Naive thymus-derived CD4-positive, alpha-beta T cell (primary cell): ENCODE data around the gene MLXIPL. TPM values are rescaled to one million over a fixed set of nuclear protein-coding genes. Genes with fewer than 3 reads are reported as not detected.
A peak's percentile ranks its signal among the peaks of the same experiment; 100 is the strongest.
"Not testable (repeated sequence)": the region's sequence is repeated elsewhere in the genome, so short reads cannot be mapped to it uniquely, and the experiment has no call there.

Experiments
- ATAC-seq: fragments of 150-1000 bp; cut with Tn5 transposase; 2 replicates; pipeline ENCODE4 v1.10.0; 2021; ENCODE audit warnings: mild to moderate bottlenecking, moderate library complexity
- CTCF ChIA-PET: fragments of 350-600 bp; sonication (Branson Sonifier 250); formaldehyde crosslinking; loops from one replicate; lab custom pipeline; 2021; ENCODE audit warnings: antibody characterized with exemption; lab: Charles Lee
- POLR2A ChIA-PET: fragments of 350-600 bp; sonication (Branson Sonifier 250); formaldehyde crosslinking; loops from one replicate; lab custom pipeline; 2021; ENCODE audit warnings: antibody characterized with exemption, inconsistent platforms; lab: Charles Lee
- DNase-seq, 9 donors: peaks; one replicate each; pipeline versions ENCODE4 v3.0.0 to v3.0.0-alpha.2; 2020 to 2022; ENCODE audit warnings: mixed read lengths in 1 of 9
- H3K27ac ChIP-seq: one replicate; pipeline ENCODE4 v1.7.0; 2013; ENCODE audit warnings: mild to moderate bottlenecking, low read depth, low read length, moderate library complexity
- H3K27me3 ChIP-seq, 2 donors: one replicate each; pipeline ENCODE4 v1.7.0; 2013; ENCODE audit warnings: low read length in 2 of 2, mild to moderate bottlenecking in 2 of 2, moderate library complexity in 2 of 2; ENCODE audit not compliant: control insufficient read depth in 2 of 2, insufficient read depth in 2 of 2
- H3K36me3 ChIP-seq, 3 experiments: 1 replicate in 2 of 3; 2 replicates in 1 of 3; pipeline ENCODE4 v1.7.0; 2013; ENCODE audit warnings: low read length in 3 of 3, mild to moderate bottlenecking in 3 of 3, moderate library complexity in 1 of 3; ENCODE audit not compliant: insufficient read depth in 3 of 3, control insufficient read depth in 2 of 3
- H3K4me1 ChIP-seq, 2 donors: one replicate each; pipeline ENCODE4 v1.7.0; 2013; ENCODE audit warnings: low read length in 2 of 2, mild to moderate bottlenecking in 2 of 2, moderate library complexity in 1 of 2; ENCODE audit not compliant: control insufficient read depth in 2 of 2, insufficient read depth in 2 of 2
- H3K4me3 ChIP-seq: 2 replicates; pipeline ENCODE4 v1.7.0; 2013; ENCODE audit warnings: mild to moderate bottlenecking, low read length
- H3K9me3 ChIP-seq, 3 experiments: 1 replicate in 2 of 3; 2 replicates in 1 of 3; pipeline ENCODE4 v1.7.0; 2013; ENCODE audit warnings: low read length in 3 of 3; ENCODE audit not compliant: control insufficient read depth in 2 of 3
- H3K27ac Mint-ChIP-seq, 9 donors: one replicate each; pipeline ENCODE4 v1.8.0; 2020 to 2022; ENCODE audit warnings: mixed read lengths in 9 of 9, mild to moderate bottlenecking in 8 of 9, moderate library complexity in 5 of 9, inconsistent platforms in 2 of 9
- H3K27me3 Mint-ChIP-seq, 5 donors: one replicate each; pipeline ENCODE4 v1.8.0; 2021 to 2022; ENCODE audit warnings: mixed read lengths in 5 of 5, mild to moderate bottlenecking in 1 of 5
- H3K36me3 Mint-ChIP-seq, 5 donors: one replicate each; pipeline ENCODE4 v1.8.0; 2020 to 2022; ENCODE audit warnings: mixed read lengths in 5 of 5, mild to moderate bottlenecking in 3 of 5, inconsistent platforms in 1 of 5
- H3K4me1 Mint-ChIP-seq, 7 donors: one replicate each; pipeline ENCODE4 v1.8.0; 2020 to 2022; ENCODE audit warnings: mixed read lengths in 7 of 7, mild to moderate bottlenecking in 3 of 7, inconsistent platforms in 1 of 7
- H3K4me3 Mint-ChIP-seq, 10 donors: one replicate each; pipeline ENCODE4 v1.8.0; 2020 to 2022; ENCODE audit warnings: mild to moderate bottlenecking in 10 of 10, mixed read lengths in 10 of 10, moderate library complexity in 6 of 10, inconsistent platforms in 2 of 10
- H3K9me3 Mint-ChIP-seq, 11 donors: one replicate each; pipeline ENCODE4 v1.8.0; 2020 to 2022; ENCODE audit warnings: mixed read lengths in 11 of 11, mild to moderate bottlenecking in 4 of 11, inconsistent platforms in 1 of 11, moderate library complexity in 1 of 11
- intact Hi-C, 2 donors: fragments of 100-400 bp; cut with micrococcal nuclease; formaldehyde crosslinking; loops; one replicate each; pipeline ENCODE4 v1.15.1; 2023
- polyA plus RNA-seq, 2 donors: library from polyadenylated mRNA; unstranded; fragments of 300-500 nt; fragmentation: Illumina TruSeq; gene quantifications; one replicate each; pipeline ENCODE4 v1.2.3, GENCODE V29; 2021
- total RNA-seq, 6 experiments: library from RNA in 5 of 6; stranded (reverse) in 5 of 6; gene quantifications; 1 replicate in 5 of 6; 2 replicates in 1 of 6; pipeline ENCODE4 v1.2.3 and lab custom pipeline; 2021 to 2026

MLXIPL gene
- total and polyA plus RNA-seq, 7 experiments from 2014 or later = not detected

DNA sequence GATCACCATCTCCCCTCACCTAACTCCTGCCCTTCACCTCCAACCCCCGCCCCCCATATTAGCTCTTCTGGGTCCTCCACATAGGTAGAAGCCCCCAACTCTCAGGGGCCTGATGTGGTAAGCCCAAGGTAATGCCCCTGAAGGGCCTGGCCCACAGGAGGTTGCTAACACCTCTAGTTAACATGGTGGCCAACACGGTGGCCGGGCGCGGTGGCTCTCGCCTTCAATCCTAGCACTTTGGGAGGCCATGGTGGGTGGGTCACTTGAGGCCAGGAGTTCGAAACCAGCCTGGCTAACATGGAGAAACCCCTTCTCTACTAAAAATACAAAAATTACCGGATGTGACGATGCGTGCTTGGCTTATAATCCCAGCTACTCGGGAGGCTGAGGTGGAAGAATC lies 954 bp upstream of the MLXIPL start:
- Histone ChIP-seq H3K27ac (no peak overlapping the region), H3K27me3 (peaks cover 0 to 10% of the 10 kb centered on the region in 2 donors), H3K4me3 (no peak overlapping the region), H3K9me3 (no peaks in the 10 kb centered on the region), H3K36me3 (no peaks in the 10 kb centered on the region), H3K4me1 (no peaks in the 10 kb centered on the region)
- POLR2A ChIA-PET = interaction anchor here (0.7 kb wide), 1 partner anchor 42 kb away, joined by 3 read pairs; no protein-coding TSS in a partner anchor
- no peaks in the 10 kb centered on the region for H3K36me3 Mint-ChIP-seq
- intact Hi-C loops = no loop called here
- H3K4me3 Mint-ChIP-seq = peak overlapping the region in 1 of 10 donors; percentile 65
- H3K4me1 Mint-ChIP-seq = peaks cover 0 to 9% (median 5%) of the 10 kb centered on the region in 7 donors
- no peaks in the 10 kb centered on the region for H3K9me3 Mint-ChIP-seq
- CTCF ChIA-PET = no interaction called here
- ATAC-seq (no peak), DNase-seq (no peak)
- peak overlapping the region in 1 of 9 donors; percentile 50 for H3K27ac Mint-ChIP-seq
- peaks cover 34 to 75% (median 49%) of the 10 kb centered on the region in 5 donors for H3K27me3 Mint-ChIP-seq

DNA sequence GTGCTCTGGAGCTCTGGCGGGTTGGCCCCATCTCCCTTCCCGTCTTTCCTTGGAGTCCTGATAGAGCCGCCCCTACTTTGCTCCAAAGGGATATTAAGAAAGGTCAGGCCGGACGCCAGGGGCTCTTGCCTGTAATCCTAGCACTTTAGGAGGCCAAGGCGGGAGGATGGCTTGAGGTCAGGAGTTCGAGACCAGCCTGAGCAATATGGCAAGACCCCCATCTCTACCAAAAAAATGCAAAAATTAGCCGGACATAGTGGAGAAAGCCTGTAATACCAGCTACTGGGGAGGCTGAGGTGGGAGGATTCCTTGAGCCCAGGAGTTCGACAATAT lies 313 bp upstream of the MLXIPL start:
- ATAC-seq = no peak
- H3K4me3 ChIP-seq = no peak overlapping the region
- Mint-ChIP-seq H3K27me3 (peaks cover 40 to 77% (median 49%) of the 10 kb centered on the region in 5 donors), H3K4me3 (peak overlapping the region in 9 of 10 donors; percentile 12 to 78 (median 51)), H3K4me1 (peaks cover 0 to 9% (median 5%) of the 10 kb centered on the region in 7 donors), H3K27ac (peak overlapping the region in 1 of 9 donors; percentile 50), H3K9me3 (no peaks in the 10 kb centered on the region), H3K36me3 (no peaks in the 10 kb centered on the region)
- ChIA-PET POLR2A (interaction anchor here (0.7 kb wide), 1 partner anchor 42 kb away, joined by 3 read pairs; no protein-coding TSS in a partner anchor), CTCF (no interaction called here)
- H3K9me3 ChIP-seq = no peaks in the 10 kb centered on the region
- peaks cover 0 to 10% of the 10 kb centered on the region in 2 donors for H3K27me3 ChIP-seq
- no peak for DNase-seq
- no peaks in the 10 kb centered on the region for H3K4me1 ChIP-seq
- intact Hi-C loops = loop anchor here in 1 of 2 donors (1.0 to 5.0 kb wide), 4 partner anchors 43 to 113 kb away; partner anchors contain the start of genes ABHD11, STX1A, TBL2 and VPS37D
- H3K36me3 ChIP-seq = no peaks in the 10 kb centered on the region
- H3K27ac ChIP-seq = no peak overlapping the region

DNA sequence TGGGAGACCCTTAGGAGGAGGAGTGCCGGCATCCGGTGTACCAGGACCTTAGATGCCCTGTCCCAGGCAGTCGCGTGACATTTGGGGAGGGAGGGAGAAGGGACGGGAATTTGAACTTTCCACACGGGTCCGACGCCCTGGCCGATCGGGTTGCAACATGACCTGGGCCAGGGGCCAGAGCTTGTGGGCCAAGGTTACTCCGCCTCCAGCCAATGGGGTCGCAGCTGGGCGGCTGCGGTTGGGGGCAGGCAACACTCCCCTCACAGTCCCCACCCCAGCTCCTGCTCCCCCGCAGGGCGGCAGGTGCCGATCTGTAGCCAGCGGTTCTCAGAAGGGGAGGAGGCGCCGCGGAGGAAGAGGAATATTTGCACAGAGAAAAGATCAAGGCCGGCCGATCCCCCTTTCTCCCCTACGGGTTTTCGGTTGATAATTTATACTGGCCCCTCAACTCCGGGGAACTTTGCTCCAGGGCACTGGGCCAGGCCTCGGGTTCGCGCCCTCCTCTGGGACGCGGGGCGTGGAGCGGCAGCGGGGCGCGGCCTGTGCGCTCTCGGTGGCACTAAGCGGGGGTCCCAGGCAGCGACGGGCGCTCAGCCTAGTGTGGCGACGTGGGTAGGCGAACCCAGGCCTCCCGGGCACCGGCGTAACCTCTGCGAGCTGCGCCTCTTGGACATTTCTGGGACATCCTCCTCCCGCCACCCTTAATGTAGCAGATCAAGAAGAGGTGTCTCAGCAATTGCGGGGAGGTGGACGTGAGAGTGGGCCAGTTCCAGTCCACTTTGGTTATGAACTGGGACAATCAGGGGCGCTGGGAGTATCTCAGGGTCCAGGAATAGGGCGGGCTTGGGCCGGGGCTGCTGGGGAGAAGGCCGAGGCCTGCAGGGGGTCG lies 1.2 kb downstream of the MLXIPL start:
- no peak overlapping the region for H3K27ac Mint-ChIP-seq
- Histone ChIP-seq H3K36me3 (no peaks in the 10 kb centered on the region), H3K9me3 (no peaks in the 10 kb centered on the region), H3K27me3 (peaks cover 0 to 10% of the 10 kb centered on the region in 2 donors), H3K27ac (no peak overlapping the region), H3K4me1 (no peaks in the 10 kb centered on the region), H3K4me3 (no peak overlapping the region)
- intact Hi-C loops = loop anchor here in 1 of 2 donors (5.0 kb wide), 2 partner anchors 94 to 114 kb away; partner anchors contain the start of genes ABHD11 and STX1A
- H3K9me3 Mint-ChIP-seq = no peaks in the 10 kb centered on the region
- ChIA-PET POLR2A (no interaction called here), CTCF (no interaction called here)
- H3K4me3 Mint-ChIP-seq = peak overlapping the region; percentile 25 to 78 (median 58)
- no peaks in the 10 kb centered on the region for H3K36me3 Mint-ChIP-seq
- DNase-seq (no peak), ATAC-seq (no peak)
- H3K27me3 Mint-ChIP-seq = peaks cover 29 to 69% (median 40%) of the 10 kb centered on the region in 5 donors
- H3K4me1 Mint-ChIP-seq = peaks cover 0 to 9% (median 5%) of the 10 kb centered on the region in 7 donors

DNA sequence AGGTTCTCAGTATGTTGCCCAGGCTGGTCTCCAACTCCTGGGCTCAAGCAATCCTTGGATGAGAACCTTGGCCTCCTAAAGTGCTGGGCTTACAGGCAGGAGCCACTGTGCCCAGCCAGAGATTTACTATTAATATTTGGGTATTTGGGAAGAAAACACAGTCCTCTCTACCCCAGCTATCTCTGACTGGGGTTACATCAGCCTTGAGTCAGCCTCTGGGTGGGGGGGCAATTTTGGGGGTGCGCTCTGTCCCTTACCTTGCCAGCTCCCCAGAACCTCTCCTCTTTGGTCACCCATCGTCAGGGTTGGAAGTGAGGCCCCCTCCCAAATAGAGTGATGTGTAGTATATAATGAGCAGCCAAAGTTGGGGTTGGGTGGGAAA lies 1.8 kb downstream of the MLXIPL start:
- peak overlapping the region in 5 of 10 donors; percentile 25 to 78 (median 65) for H3K4me3 Mint-ChIP-seq

DNA sequence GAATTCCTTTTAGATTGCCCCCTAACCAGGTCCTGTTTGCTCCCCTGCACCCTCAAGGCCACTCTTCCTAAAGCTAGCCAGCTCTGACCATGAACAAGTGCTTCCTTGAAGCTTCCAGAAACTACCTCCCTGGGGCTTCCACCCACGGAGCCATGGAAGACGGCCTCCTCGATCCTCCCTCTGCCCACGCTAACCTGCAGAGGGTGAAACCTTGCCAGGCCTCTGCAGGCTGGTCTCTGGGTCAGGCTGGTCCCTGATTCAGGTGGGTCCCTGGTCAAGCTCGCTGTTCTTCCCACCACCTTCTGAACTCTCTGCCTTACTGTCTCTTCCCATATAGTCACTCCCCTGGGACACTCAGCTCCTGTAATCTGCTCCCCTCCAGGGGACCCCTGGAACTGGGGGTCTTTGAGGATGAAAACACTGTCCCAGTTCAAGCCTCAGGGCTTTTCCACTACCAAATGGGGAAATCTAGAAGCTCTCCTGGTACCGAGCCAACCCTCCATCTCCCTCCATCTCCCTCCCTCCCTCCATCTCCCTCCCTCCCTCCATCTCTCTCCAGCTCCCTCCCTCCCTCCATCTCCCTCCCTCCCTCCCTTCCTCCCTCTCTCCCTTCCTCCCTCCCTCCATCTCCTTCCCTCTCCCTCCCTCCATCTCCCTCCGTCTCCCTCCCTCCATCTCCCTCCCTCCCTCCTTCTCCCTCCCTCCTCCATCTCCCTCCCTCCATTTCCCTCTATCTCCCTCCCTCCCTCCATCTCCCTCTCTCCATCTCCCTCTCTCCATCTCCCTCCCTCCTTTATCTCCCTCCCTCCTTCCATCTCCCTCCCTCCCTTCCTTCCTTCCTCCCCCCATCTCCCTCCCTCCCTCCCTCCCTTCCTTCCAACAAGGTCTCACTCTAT lies 2.9 kb downstream of the MLXIPL start:
- peaks cover 0 to 10% of the 10 kb centered on the region in 2 donors for H3K27me3 ChIP-seq
- H3K27ac ChIP-seq = no peak overlapping the region
- peaks cover 17 to 55% (median 28%) of the 10 kb centered on the region in 5 donors for H3K27me3 Mint-ChIP-seq
- CTCF ChIA-PET = interaction anchor here (0.7 to 1.1 kb wide), 2 partner anchors 14 to 340 kb away, joined by 3 to 4 read pairs; no protein-coding TSS in a partner anchor
- no peaks in the 10 kb centered on the region for H3K9me3 ChIP-seq
- ATAC-seq (no peak), DNase-seq (no peak)
- H3K4me3 Mint-ChIP-seq = no peak overlapping the region
- no peaks in the 10 kb centered on the region for H3K36me3 ChIP-seq
- H3K4me1 ChIP-seq = no peaks in the 10 kb centered on the region
- no peaks in the 10 kb centered on the region for H3K36me3 Mint-ChIP-seq
- no peak overlapping the region for H3K27ac Mint-ChIP-seq
- intact Hi-C loops = loop anchor here in 1 of 2 donors (5.0 kb wide), 2 partner anchors 96 to 116 kb away; partner anchors contain the start of genes ABHD11 and STX1A
- POLR2A ChIA-PET = no interaction called here
- peaks cover 0 to 9% (median 5%) of the 10 kb centered on the region in 7 donors for H3K4me1 Mint-ChIP-seq
- no peak overlapping the region for H3K4me3 ChIP-seq
- no peaks in the 10 kb centered on the region for H3K9me3 Mint-ChIP-seq

More for the DNA sequence above, 1.8 kb downstream of the MLXIPL start:
- Histone ChIP-seq H3K27me3 (peaks cover 0 to 10% of the 10 kb centered on the region in 2 donors), H3K9me3 (no peaks in the 10 kb centered on the region), H3K4me1 (no peaks in the 10 kb centered on the region), H3K4me3 (no peak overlapping the region), H3K36me3 (no peaks in the 10 kb centered on the region), H3K27ac (no peak overlapping the region)
- no peaks in the 10 kb centered on the region for H3K36me3 Mint-ChIP-seq
- intact Hi-C loops = loop anchor here in 1 of 2 donors (5.0 kb wide), 2 partner anchors 95 to 115 kb away; partner anchors contain the start of genes ABHD11 and STX1A
- DNase-seq (no peak), ATAC-seq (no peak)
- peaks cover 23 to 62% (median 34%) of the 10 kb centered on the region in 5 donors for H3K27me3 Mint-ChIP-seq
- CTCF ChIA-PET = interaction anchor here (0.7 kb wide), 1 partner anchor 339 kb away, joined by 3 read pairs; no protein-coding TSS in a partner anchor
- POLR2A ChIA-PET = no interaction called here
- H3K4me1 Mint-ChIP-seq = peaks cover 0 to 9% (median 5%) of the 10 kb centered on the region in 7 donors
- H3K9me3 Mint-ChIP-seq = no peaks in the 10 kb centered on the region
- H3K27ac Mint-ChIP-seq = no peak overlapping the region

DNA sequence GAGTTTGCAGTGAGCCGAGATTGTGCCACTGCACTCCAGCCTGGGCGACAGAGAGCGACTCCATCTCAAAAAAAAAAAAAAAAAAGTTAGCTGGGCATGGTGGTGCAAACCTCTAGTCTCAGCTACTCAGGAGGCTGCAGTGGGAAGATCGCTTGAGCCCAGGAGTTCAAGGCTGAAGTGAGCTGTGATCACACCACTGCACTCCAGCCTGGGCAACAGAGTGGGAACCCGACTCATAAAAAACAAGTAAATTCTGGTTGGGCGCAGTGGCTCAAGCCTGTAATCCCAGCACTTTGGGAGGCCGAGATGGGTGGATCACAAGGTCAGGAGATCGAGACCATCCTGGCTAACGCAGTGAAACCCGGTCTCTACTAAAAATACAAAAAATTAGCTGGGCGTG lies 4.9 kb downstream of the MLXIPL start:
- H3K27ac Mint-ChIP-seq = not testable (repeated sequence)
- peaks cover 11 to 45% (median 24%) of the 10 kb centered on the region in 5 donors for H3K27me3 Mint-ChIP-seq

More for the DNA sequence above, 4.9 kb downstream of the MLXIPL start:
- peak overlapping the region in 1 of 10 donors; percentile 20 for H3K4me3 Mint-ChIP-seq
- CTCF ChIA-PET = interaction anchor here (0.7 kb wide), 1 partner anchor 1910 kb away, joined by 6 read pairs; no protein-coding TSS in a partner anchor
- intact Hi-C loops, ATAC-seq, H3K4me1 ChIP-seq, H3K4me3 ChIP-seq, H3K4me1 Mint-ChIP-seq, H3K27me3 ChIP-seq, H3K36me3 Mint-ChIP-seq, POLR2A ChIA-PET, H3K9me3 ChIP-seq, H3K36me3 ChIP-seq, H3K9me3 Mint-ChIP-seq, DNase-seq, H3K27ac ChIP-seq: not testable (repeated sequence)
